Effector memory CD8-positive, alpha-beta T cell (primary cell): Measurements from ENCODE around the gene GXYLT1.
"Not testable (repeated sequence)": the region's sequence is repeated elsewhere in the genome, so short reads cannot be mapped to it uniquely, and the experiment has no call there.

ENCODE experiments used
- ATAC-seq: fragments of 150-1000 bp; cut with Tn5 transposase; replicated peaks from 2 replicates; pipeline ENCODE4 v1.10.0; 2021; ENCODE audit warnings: mild to moderate bottlenecking, moderate library complexity
- DNase-seq, 3 experiments: peaks; one replicate each; pipeline ENCODE4 v3.0.0; 2021
- H3K27ac Mint-ChIP-seq, 2 donors: one replicate each; pipeline ENCODE4 v1.8.0; 2022; ENCODE audit warnings: mild to moderate bottlenecking in 2 of 2, mixed read lengths in 2 of 2, moderate library complexity in 2 of 2
- H3K27me3 Mint-ChIP-seq, 2 donors: one replicate each; pipeline ENCODE4 v1.8.0; 2022; ENCODE audit warnings: mixed read lengths in 2 of 2
- H3K36me3 Mint-ChIP-seq: one replicate; pipeline ENCODE4 v1.8.0; 2022; ENCODE audit warnings: mild to moderate bottlenecking, moderate library complexity, mixed read lengths; ENCODE audit not compliant: insufficient read depth
- H3K4me1 Mint-ChIP-seq, 2 donors: one replicate each; pipeline ENCODE4 v1.8.0; 2022; ENCODE audit warnings: low read depth in 2 of 2, mixed read lengths in 2 of 2
- H3K4me3 Mint-ChIP-seq, 2 donors: one replicate each; pipeline ENCODE4 v1.8.0; 2022; ENCODE audit warnings: mild to moderate bottlenecking in 2 of 2, mixed read lengths in 2 of 2, moderate library complexity in 2 of 2
- H3K9me3 Mint-ChIP-seq, 2 donors: one replicate each; pipeline ENCODE4 v1.8.0; 2022; ENCODE audit warnings: mixed read lengths in 2 of 2
- total RNA-seq, 9 experiments: gene quantifications; one replicate each; lab custom pipeline; 2026; lab: John Stamatoyannopoulos, UW

Gene GXYLT1, protein sequence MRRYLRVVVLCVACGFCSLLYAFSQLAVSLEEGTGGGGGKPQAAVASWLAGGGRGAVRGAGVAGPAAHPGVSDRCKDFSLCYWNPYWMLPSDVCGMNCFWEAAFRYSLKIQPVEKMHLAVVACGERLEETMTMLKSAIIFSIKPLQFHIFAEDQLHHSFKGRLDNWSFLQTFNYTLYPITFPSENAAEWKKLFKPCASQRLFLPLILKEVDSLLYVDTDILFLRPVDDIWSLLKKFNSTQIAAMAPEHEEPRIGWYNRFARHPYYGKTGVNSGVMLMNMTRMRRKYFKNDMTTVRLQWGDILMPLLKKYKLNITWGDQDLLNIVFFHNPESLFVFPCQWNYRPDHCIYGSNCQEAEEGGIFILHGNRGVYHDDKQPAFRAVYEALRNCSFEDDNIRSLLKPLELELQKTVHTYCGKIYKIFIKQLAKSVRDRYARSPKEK
- total RNA-seq: 14.5 to 34.9 (median 20.0) reads per million in 9 experiments

DNA sequence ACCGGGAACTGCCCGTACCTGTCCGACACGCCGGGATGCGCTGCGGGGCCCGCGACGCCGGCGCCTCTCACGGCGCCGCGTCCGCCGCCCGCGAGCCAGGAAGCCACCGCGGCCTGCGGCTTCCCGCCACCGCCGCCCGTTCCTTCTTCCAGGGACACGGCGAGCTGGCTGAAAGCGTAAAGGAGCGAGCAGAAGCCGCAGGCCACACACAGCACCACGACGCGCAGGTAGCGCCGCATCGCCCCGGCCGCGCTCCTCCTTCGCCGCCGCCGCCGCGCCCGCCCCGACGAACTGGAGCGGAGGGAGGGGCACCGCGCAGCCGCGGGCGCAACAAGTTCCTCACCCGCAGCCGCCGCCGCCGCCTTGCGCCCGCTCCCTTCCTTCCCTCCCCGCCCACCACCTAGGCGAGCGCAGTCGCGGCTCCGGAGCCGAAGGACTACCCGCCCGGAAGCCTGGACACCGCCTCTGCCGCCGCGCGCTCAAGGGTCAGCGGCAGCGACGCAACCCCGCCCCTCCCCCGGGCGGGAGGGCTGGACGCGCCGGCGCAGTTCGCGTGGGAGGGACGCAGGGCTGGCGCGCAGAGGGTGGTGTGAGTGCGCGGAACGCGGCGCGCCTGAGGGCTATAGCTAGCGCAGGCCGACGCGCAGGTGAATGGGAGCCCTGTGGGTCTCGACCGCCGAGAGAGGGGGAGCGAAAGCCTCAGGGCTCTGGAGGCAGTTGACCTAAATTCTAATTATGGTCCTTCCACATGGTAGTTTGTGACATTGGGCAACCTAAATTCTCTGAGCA, at the start of gene GXYLT1:
GXYLT1 (minus strand) TSS at position 467 of the 789 bp plus-strand sequence; CDS start at position 239, 228 bp downstream.
- Mint-ChIP-seq H3K36me3 (peaks cover 5% of the 10 kb centered on the region), H3K27ac (peak within 1 kb of the TSS; percentile 84 to 85), H3K4me1 (peaks cover 29 to 42% of the 10 kb centered on the region in 2 donors), H3K9me3 (no peaks in the 10 kb centered on the region), H3K4me3 (peak within 1 kb of the TSS; percentile 85 to 95), H3K27me3 (no peaks in the 10 kb centered on the region)
- ATAC-seq (peak; percentile 81), DNase-seq (peak; percentile 64 to 72 (median 69))

DNA sequence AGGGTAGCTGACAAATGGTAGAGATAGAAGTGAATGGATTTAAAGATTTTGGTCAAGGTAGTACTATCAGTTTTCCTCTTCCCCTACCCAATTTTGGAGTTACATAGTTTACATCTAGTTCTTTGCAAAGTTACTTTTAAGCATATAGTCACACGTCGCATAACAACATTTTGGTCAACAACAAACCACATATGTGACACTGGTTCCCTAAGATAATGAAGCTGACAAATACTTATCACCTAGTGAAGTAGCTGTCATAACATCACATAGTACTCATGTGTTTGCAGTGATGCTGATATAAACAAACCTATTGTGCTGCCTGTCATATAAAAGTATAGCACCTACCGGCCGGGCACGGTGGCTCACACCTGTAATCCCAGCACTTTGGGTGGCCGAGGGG, 48.0 kb upstream of the GXYLT1 start:
- Mint-ChIP-seq H3K4me3 (no peak overlapping the region), H3K27me3 (no peaks in the 10 kb centered on the region), H3K9me3 (no peaks in the 10 kb centered on the region), H3K27ac (peak overlapping the region in 1 of 2 donors; percentile 15), H3K36me3 (peaks cover 28% of the 10 kb centered on the region), H3K4me1 (peaks cover 3 to 22% of the 10 kb centered on the region in 2 donors)
- DNase-seq: no peak
- no peak for ATAC-seq

DNA sequence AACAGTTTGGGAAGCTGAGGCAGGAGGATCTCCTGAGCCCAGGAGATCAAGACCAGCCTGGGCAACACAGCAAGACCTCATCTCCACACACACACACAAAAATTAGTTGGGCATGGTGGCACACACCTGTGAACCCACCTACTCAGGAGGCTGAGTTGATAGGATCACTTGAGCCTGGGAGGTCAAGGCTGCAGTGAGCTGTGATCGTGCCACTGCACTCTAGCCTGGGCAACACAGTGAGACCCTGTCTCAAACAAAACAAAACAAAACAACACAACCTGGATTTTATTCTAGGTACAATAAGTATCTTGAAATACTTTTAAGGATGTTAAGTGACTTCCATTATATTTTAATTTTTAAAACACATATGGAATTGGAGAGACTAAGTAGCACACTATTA, 47.6 kb upstream of the GXYLT1 start:
- DNase-seq: no peak
- Mint-ChIP-seq H3K4me3 (no peak overlapping the region), H3K27ac (peak overlapping the region in 1 of 2 donors; percentile 15), H3K36me3 (peaks cover 28% of the 10 kb centered on the region), H3K4me1 (peaks cover 3 to 22% of the 10 kb centered on the region in 2 donors), H3K9me3 (no peaks in the 10 kb centered on the region), H3K27me3 (no peaks in the 10 kb centered on the region)
- no peak for ATAC-seq

DNA sequence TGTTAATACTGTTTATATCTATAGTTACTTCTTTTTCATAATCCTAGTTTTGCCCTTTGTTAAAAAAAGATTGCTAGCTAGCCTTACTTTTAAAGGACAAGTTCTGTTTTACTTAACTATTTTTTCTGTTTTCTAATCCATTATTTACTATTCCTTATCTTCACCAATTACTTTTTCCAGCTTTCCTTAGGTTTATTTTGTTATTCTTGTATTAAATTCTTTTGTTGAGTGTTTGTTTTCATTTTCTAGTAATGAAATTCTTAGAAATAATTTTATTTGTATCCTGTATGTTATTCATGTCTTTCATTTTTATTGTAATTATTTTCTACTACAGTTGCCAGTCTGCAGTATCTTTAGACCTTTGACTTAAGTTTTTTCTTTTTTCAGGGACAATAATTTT, 45.7 kb upstream of the GXYLT1 start:
- Mint-ChIP-seq H3K36me3 (peaks cover 21% of the 10 kb centered on the region), H3K4me3 (no peak overlapping the region), H3K4me1 (peaks cover 3 to 14% of the 10 kb centered on the region in 2 donors), H3K27ac (no peak overlapping the region), H3K27me3 (no peaks in the 10 kb centered on the region), H3K9me3 (no peaks in the 10 kb centered on the region)
- ATAC-seq (no peak), DNase-seq (no peak)

DNA sequence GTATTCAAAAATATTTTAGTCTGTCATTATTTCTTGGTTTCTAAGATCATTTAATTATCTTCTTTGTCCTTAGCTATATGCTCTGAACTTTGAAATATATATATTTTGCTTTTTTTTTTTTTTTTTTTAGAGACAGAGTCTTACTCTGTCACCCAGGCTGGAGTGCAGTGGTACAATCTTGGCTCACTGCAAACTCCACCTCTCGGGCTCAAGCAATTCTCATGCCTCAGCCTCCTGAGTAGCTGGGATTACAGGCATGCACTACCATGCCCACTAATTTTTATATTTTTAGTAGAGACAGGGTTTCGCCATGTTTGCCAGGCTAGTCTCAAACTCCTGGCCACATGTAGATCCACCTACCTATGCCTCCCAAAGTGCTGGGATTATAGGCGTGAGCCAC, 43.6 kb upstream of the GXYLT1 start:
- H3K9me3 Mint-ChIP-seq, DNase-seq, H3K27ac Mint-ChIP-seq, H3K27me3 Mint-ChIP-seq, ATAC-seq, H3K4me3 Mint-ChIP-seq: not testable (repeated sequence)
- peaks cover 21% of the 10 kb centered on the region for H3K36me3 Mint-ChIP-seq
- H3K4me1 Mint-ChIP-seq: peaks cover 6 to 17% of the 10 kb centered on the region in 2 donors

DNA sequence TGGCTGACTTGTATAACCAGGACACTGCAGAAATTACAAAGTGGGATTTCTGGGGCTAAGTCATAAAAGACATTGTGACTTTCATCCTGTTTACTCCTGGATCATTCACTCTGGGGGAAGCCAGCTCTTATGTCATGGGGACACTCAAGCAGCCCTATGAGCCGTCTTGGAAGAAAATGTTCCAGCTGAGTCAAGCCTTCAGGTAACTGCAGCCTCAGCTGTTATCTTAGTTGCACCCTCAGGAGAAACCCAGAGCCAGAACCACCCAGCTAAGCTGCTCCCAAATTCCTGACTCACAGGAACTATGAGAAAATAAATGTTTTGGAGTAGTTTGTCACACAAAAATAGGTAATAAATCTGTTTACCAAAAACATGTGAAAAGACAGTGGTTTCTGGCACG, 43.1 kb upstream of the GXYLT1 start:
- no peak overlapping the region for H3K4me3 Mint-ChIP-seq
- H3K9me3 Mint-ChIP-seq: no peaks in the 10 kb centered on the region
- H3K4me1 Mint-ChIP-seq: peaks cover 6 to 21% of the 10 kb centered on the region in 2 donors
- DNase-seq (no peak), ATAC-seq (no peak)
- H3K27ac Mint-ChIP-seq: peak overlapping the region in 1 of 2 donors; percentile 41
- peaks cover 18% of the 10 kb centered on the region for H3K36me3 Mint-ChIP-seq
- no peaks in the 10 kb centered on the region for H3K27me3 Mint-ChIP-seq

DNA sequence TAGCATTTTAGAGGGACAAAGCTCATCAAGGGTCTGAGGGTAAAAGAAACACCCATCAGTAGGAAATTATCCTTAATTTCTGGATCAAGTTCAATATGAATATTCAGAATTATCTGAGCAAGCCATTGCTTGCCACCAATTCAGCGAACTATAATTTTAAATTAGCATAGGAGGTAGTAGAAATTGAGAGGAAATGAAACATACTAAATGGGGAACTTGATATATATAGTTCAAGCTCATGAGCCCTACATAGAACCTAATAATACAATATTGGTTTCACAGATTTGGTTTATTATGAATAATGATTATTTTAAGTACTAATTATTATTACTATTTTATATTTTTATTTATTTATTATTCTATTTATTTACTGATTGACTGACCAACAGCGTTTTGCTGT, 42.1 kb upstream of the GXYLT1 start:
- Mint-ChIP-seq H3K27ac (no peak overlapping the region), H3K4me3 (no peak overlapping the region), H3K9me3 (no peaks in the 10 kb centered on the region), H3K27me3 (no peaks in the 10 kb centered on the region), H3K36me3 (peaks cover 12% of the 10 kb centered on the region), H3K4me1 (peaks cover 6 to 27% of the 10 kb centered on the region in 2 donors)
- ATAC-seq (no peak), DNase-seq (no peak)

DNA sequence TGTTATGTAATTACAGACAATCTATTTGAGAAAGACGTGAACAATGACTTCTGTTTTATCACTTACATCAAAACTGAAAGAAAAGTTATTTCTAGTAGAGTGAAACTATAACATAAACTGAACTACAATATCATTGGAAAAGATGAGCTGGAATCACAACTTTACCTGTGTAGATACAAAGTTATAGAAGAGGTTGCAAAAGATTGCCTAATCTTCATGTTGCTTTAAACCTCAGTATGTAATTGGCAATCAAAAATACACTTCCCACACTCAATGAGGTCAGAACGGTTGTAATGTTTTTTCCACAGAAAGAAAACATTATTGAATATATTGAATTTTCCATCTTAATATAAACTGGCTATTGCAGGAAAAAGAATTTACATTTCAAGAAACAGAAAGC, 37.7 kb upstream of the GXYLT1 start:
- no peak overlapping the region for H3K4me3 Mint-ChIP-seq

DNA sequence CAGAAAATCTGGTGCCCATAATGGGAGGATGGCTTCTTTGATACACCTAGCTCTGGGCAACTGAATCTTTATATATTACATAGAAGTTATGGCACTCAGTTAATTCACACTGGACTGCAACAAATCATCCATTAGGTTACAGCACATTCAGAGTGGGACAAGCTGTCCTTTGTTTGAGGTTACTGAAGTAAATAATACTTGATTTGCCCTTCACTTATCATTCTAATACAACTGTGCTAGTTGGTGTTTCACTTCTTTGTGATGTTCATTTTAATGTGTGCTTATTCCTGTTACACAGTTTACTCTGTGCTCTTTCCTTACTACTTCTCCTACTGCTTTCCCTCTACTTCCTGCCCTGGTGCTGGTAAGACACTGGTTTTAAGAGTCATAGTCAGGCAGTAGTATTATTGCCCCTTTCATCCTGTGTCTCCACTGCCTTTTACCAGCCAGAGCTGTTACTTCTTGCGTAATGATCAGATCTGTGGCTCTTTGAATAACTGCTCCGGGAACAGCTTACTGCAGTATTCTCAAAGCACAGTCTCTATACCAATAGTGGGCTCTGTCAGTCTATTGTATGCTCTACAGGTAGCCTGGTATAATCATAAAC, 36.4 kb upstream of the GXYLT1 start:
- Mint-ChIP-seq H3K36me3 (peaks cover 14% of the 10 kb centered on the region), H3K27ac (peak overlapping the region in 1 of 2 donors; percentile 5), H3K4me1 (peaks cover 5 to 38% of the 10 kb centered on the region in 2 donors)

More for the DNA sequence above, 37.7 kb upstream of the GXYLT1 start:
- Mint-ChIP-seq H3K9me3 (no peaks in the 10 kb centered on the region), H3K36me3 (peaks cover 15% of the 10 kb centered on the region), H3K27me3 (no peaks in the 10 kb centered on the region), H3K4me1 (peaks cover 3 to 28% of the 10 kb centered on the region in 2 donors), H3K27ac (peak overlapping the region in 1 of 2 donors; percentile 14)
- ATAC-seq: no peak
- no peak for DNase-seq

DNA sequence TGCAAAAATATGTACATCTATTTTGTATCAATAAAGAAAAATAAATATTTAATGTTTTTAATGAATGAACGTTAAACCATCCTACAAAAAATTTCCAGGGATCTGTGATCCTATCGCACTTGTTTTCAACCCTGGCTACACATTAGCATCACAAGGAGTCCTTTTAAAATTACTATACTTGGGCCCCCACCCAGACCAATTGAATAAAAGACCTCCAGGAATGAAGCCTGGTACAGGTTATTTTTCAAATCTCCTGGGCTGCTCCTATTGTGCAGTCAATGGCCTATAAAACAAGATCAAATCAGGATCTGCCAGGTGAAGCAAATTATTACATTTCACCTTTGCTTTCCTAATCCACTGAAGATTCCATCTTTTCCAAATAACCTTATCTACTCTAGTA, 33.4 kb upstream of the GXYLT1 start:
- ATAC-seq: no peak
- no peak overlapping the region for H3K4me3 Mint-ChIP-seq
- H3K27ac Mint-ChIP-seq: no peak overlapping the region
- peaks cover 0 to 2% of the 10 kb centered on the region in 2 donors for H3K9me3 Mint-ChIP-seq
- H3K36me3 Mint-ChIP-seq: peaks cover 11% of the 10 kb centered on the region
- peaks cover 9 to 45% of the 10 kb centered on the region in 2 donors for H3K4me1 Mint-ChIP-seq
- H3K27me3 Mint-ChIP-seq: no peaks in the 10 kb centered on the region
- DNase-seq: no peak

More for the DNA sequence above, 36.4 kb upstream of the GXYLT1 start:
- ATAC-seq (no peak), DNase-seq (no peak)
- peaks cover 0 to 2% of the 10 kb centered on the region in 2 donors for H3K9me3 Mint-ChIP-seq
- H3K27me3 Mint-ChIP-seq: no peaks in the 10 kb centered on the region
- no peak overlapping the region for H3K4me3 Mint-ChIP-seq

DNA sequence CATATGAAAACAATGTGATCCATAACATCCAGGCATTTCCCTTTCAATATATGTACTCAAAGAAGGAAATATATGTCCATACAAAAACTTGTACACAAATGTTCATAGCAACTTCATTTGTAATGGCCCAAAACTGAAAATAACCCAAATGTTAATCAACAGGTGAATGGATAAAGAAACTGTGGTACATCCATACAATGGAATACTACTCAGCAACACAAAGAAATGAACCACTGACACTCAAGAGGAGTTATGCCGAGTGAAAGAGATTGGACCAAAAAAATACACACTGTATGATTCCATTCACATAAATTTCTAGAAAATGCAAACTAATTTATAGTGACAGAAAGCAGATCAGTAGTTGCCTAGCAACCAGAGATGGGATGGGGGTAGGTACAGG, 30.3 kb upstream of the GXYLT1 start:
- Mint-ChIP-seq H3K36me3 (peaks cover 17% of the 10 kb centered on the region), H3K27me3 (no peaks in the 10 kb centered on the region), H3K9me3 (peaks cover 0 to 2% of the 10 kb centered on the region in 2 donors), H3K4me3 (no peak overlapping the region), H3K27ac (peak overlapping the region in 1 of 2 donors; percentile 47), H3K4me1 (peaks cover 9 to 40% of the 10 kb centered on the region in 2 donors)
- DNase-seq: no peak
- ATAC-seq: no peak

DNA sequence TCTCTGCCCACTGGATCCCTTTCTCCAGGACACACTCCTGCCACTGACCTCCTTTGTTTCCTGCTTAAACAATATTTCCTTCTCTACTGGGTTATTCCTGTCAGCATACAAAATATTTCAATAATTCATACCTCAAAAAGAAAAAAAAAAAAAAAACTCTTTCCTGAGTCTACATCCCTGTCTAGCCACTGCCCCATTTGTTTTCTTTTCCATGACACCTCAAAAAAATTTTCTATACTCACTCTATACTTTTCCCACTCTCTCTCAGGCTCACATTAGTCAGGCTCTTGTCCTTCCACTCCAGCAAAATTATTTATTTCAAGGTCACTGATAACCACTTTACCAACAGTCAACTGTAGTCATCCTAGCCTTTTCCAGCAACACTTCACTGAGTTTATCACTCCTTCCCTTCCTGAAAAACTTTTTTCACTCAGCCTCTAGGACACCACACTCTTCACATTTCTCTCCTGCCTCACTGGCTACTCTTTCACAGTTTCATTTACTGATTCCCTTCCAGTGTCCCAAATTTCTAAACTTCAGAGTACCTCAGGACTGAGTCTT, 29.4 kb upstream of the GXYLT1 start:
- Mint-ChIP-seq H3K4me3 (no peak overlapping the region), H3K27me3 (no peaks in the 10 kb centered on the region), H3K9me3 (peaks cover 0 to 2% of the 10 kb centered on the region in 2 donors), H3K36me3 (peaks cover 14% of the 10 kb centered on the region), H3K4me1 (peaks cover 9 to 42% of the 10 kb centered on the region in 2 donors), H3K27ac (peak overlapping the region in 1 of 2 donors; percentile 41)
- DNase-seq: no peak
- ATAC-seq: no peak
